SK-N-SH (cell line): ENCODE results near the gene SEZ6. TPM values are rescaled to one million over a fixed set of nuclear protein-coding genes. Genes with fewer than 3 reads are reported as not detected.

Source experiments
- CTCF ChIA-PET: fragments of 300-600, 350-600 bp; formaldehyde crosslinking; extraction: SDS; loops from one replicate; lab custom pipeline; 2021; lab: Yijun Ruan, JAX
- POLR2A ChIA-PET: fragments of 350-600 bp; sonication (Branson Sonifier 250); formaldehyde crosslinking; extraction: SDS; loops from one replicate; lab custom pipeline; 2020; ENCODE audit warnings: antibody characterized with exemption, inconsistent platforms; lab: Yijun Ruan, JAX
- DNase-seq: peaks from one replicate; pipeline ENCODE4 v3.0.0; 2012
- H2AFZ ChIP-seq: fragments of 200-600 bp; sonication (generic); 2 replicates; pipeline ENCODE4 v1.8.1; 2016; ENCODE audit warnings: antibody characterized with exemption, mild to moderate bottlenecking, low read depth
- H3F3A ChIP-seq: fragments of 200-600 bp; sonication (generic); replicated peaks from 2 replicates; pipeline ENCODE3; 2016; ENCODE audit warnings: antibody characterized with exemption, mild to moderate bottlenecking; ENCODE audit not compliant: insufficient read depth
- H3K27ac ChIP-seq, 2 experiments: fragments of 200-500 bp in 1 of 2; fragments of 200-600 bp in 1 of 2; sonication (Bioruptor generic) in 1 of 2; sonication (generic), shearing (Covaris generic) in 1 of 2; 2 replicates each; pipeline versions ENCODE4 v1.5.1 to v1.6.1; 2014 to 2016; ENCODE audit warnings: low read depth in 2 of 2, inconsistent platforms in 1 of 2, low read length in 1 of 2, mild to moderate bottlenecking in 1 of 2, mixed read lengths in 1 of 2
- H3K27me3 ChIP-seq: fragments of 200-600 bp; sonication (generic), shearing (Covaris generic); 2 replicates; pipeline ENCODE4 v1.6.1; 2016; ENCODE audit warnings: mixed run types; ENCODE audit not compliant: insufficient read depth
- H3K36me3 ChIP-seq, 2 experiments: fragments of 200-500 bp in 1 of 2; fragments of 200-600 bp in 1 of 2; sonication (Bioruptor generic) in 1 of 2; sonication (generic) in 1 of 2; replicated peaks in 1 of 2; 2 replicates each; pipeline versions ENCODE3 to v1.5.1; 2014 to 2016; ENCODE audit warnings: low read length in 1 of 2, mild to moderate bottlenecking in 1 of 2; ENCODE audit not compliant: insufficient read depth in 2 of 2, control insufficient read depth in 1 of 2
- H3K4me1 ChIP-seq, 2 experiments: fragments of 200-500 bp in 1 of 2; fragments of 200-600 bp in 1 of 2; sonication (Bioruptor generic) in 1 of 2; sonication (generic), shearing (Covaris generic) in 1 of 2; 2 replicates each; pipeline versions ENCODE4 v1.5.1 to v1.6.1; 2014 to 2016; ENCODE audit warnings: low read depth in 1 of 2, low read length in 1 of 2, mixed run types in 1 of 2; ENCODE audit not compliant: insufficient read depth in 2 of 2, control insufficient read depth in 1 of 2
- H3K4me2 ChIP-seq: fragments of 200-600 bp; sonication (generic), shearing (Covaris generic); 2 replicates; pipeline ENCODE4 v1.6.1; 2017; ENCODE audit warnings: mixed run types
- H3K4me3 ChIP-seq, 2 experiments: fragments of 200-500 bp in 1 of 2; fragments of 200-600 bp in 1 of 2; sonication (Bioruptor generic) in 1 of 2; sonication (generic), shearing (Covaris generic) in 1 of 2; 2 replicates each; pipeline versions ENCODE4 v1.5.1 to v1.8.1; 2014 to 2016; ENCODE audit warnings: low read depth in 2 of 2, inconsistent platforms in 1 of 2, low read length in 1 of 2, mild to moderate bottlenecking in 1 of 2, mixed read lengths in 1 of 2, moderate library complexity in 1 of 2
- H3K79me2 ChIP-seq: fragments of 200-600 bp; sonication (generic); 2 replicates; pipeline ENCODE4 v1.8.1; 2017; ENCODE audit warnings: mild to moderate bottlenecking; ENCODE audit not compliant: insufficient read depth
- H3K9ac ChIP-seq: fragments of 200-600 bp; sonication (generic); 2 replicates; pipeline ENCODE4 v1.6.1; 2017; ENCODE audit warnings: mixed run types
- H3K9me2 ChIP-seq: fragments of 200-600 bp; sonication (generic); 2 replicates; pipeline ENCODE4 v1.6.1; 2017; ENCODE audit warnings: mixed run types
- H3K9me3 ChIP-seq: fragments of 200-600 bp; sonication (generic); 2 replicates; pipeline ENCODE4 v1.6.1; 2017; ENCODE audit warnings: mixed run types, mild to moderate bottlenecking, moderate library complexity
- H4K20me1 ChIP-seq: fragments of 200-600 bp; sonication (generic); 2 replicates; pipeline ENCODE4 v1.6.1; 2017; ENCODE audit warnings: mild to moderate bottlenecking, mixed run types; ENCODE audit not compliant: insufficient read depth
- CHD2 ChIP-seq: fragments of 150-350 bp; IDR thresholded peaks from 2 replicates; pipeline ENCODE4 v1.6.1; 2018; ENCODE audit warnings: low read length; ENCODE audit not compliant: partially characterized antibody
- ELF1 ChIP-seq: IDR thresholded peaks from 2 replicates; pipeline ENCODE4 v1.4.0; 2012
- EP300 ChIP-seq, 2 experiments: IDR thresholded peaks; 2 replicates each; pipeline versions ENCODE4 v1.4.0 to v1.6.1; 2012; ENCODE audit warnings: borderline replicate concordance in 1 of 2, low read depth in 1 of 2, low read length in 1 of 2
- FOSL2 ChIP-seq: IDR thresholded peaks from 2 replicates; pipeline ENCODE4 v1.4.0; 2012; ENCODE audit warnings: low read depth, mild to moderate bottlenecking, moderate library complexity, borderline replicate concordance
- FOXM1 ChIP-seq: IDR thresholded peaks from 2 replicates; pipeline ENCODE4 v1.4.0; 2012; ENCODE audit warnings: low read depth, mild to moderate bottlenecking
- GABPA ChIP-seq: IDR thresholded peaks from 2 replicates; pipeline ENCODE4 v1.4.0; 2012; ENCODE audit warnings: low read depth, mild to moderate bottlenecking
- JUND ChIP-seq: IDR thresholded peaks from 2 replicates; pipeline ENCODE4 v1.4.0; 2012
- MEF2A ChIP-seq: IDR thresholded peaks from 2 replicates; pipeline ENCODE4 v1.4.0; 2012; ENCODE audit warnings: low read depth, borderline replicate concordance
- NFIC ChIP-seq: IDR thresholded peaks from 2 replicates; pipeline ENCODE4 v1.4.0; 2012; ENCODE audit warnings: borderline replicate concordance
- NRF1 ChIP-seq: IDR thresholded peaks from 2 replicates; pipeline ENCODE4 v1.6.1; 2012; ENCODE audit warnings: low read depth, mild to moderate bottlenecking, low read length
- RFX5 ChIP-seq: IDR thresholded peaks from 2 replicates; pipeline ENCODE4 v1.6.1; 2012; ENCODE audit warnings: mild to moderate bottlenecking, improper control_type of control experiment, low read length
- TAF1 ChIP-seq: IDR thresholded peaks from 2 replicates; pipeline ENCODE4 v1.6.1; 2012; ENCODE audit warnings: low read depth, mild to moderate bottlenecking, low read length, moderate library complexity, borderline replicate concordance
- TCF12 ChIP-seq: IDR thresholded peaks from 2 replicates; pipeline ENCODE4 v1.4.0; 2012
- TEAD4 ChIP-seq: IDR thresholded peaks from 2 replicates; pipeline ENCODE4 v1.4.0; 2012; ENCODE audit warnings: mild to moderate bottlenecking, borderline replicate concordance; ENCODE audit not compliant: insufficient read depth
- YY1 ChIP-seq: IDR thresholded peaks from 2 replicates; pipeline ENCODE4 v1.4.0; 2012; ENCODE audit warnings: low read depth, mild to moderate bottlenecking
- WGBS: methylation state at CpG from one replicate; pipeline ENCODE4 v1.1.6; 2017; ENCODE audit warnings: low lambda C conversion rate; 5-methylcytosine and 5-hydroxymethylcytosine counted together
- polyA plus RNA-seq, 3 experiments: library from polyadenylated mRNA; depleted of rRNA; stranded (reverse); fragments of >200 nt; gene quantifications; 2 replicates each; pipeline ENCODE4 v1.2.3, GENCODE V29; 2012
- TF ChIP-seq, protein P1 (sequence below): IDR thresholded peaks from 2 replicates; pipeline ENCODE4 v1.4.0; 2012; ENCODE audit warnings: low read depth, borderline replicate concordance
- TF ChIP-seq, protein P2 (sequence below): fragments of 150-350 bp; IDR thresholded peaks from 2 replicates; pipeline ENCODE4 v1.6.1; 2017; ENCODE audit warnings: antibody characterized with exemption, low read length, low read depth, borderline replicate concordance
- TF ChIP-seq, protein P3 (sequence below): IDR thresholded peaks from 2 replicates; pipeline ENCODE4 v1.4.0; 2012; ENCODE audit warnings: low read depth, borderline replicate concordance
- TF ChIP-seq, protein P4 (sequence below): IDR thresholded peaks from 2 replicates; pipeline ENCODE4; 2012

The SEZ6 gene
- polyA plus RNA-seq, 1 of the 3 experiments (the other 2 are of a cell fraction): 0.12 TPM

DNA sequence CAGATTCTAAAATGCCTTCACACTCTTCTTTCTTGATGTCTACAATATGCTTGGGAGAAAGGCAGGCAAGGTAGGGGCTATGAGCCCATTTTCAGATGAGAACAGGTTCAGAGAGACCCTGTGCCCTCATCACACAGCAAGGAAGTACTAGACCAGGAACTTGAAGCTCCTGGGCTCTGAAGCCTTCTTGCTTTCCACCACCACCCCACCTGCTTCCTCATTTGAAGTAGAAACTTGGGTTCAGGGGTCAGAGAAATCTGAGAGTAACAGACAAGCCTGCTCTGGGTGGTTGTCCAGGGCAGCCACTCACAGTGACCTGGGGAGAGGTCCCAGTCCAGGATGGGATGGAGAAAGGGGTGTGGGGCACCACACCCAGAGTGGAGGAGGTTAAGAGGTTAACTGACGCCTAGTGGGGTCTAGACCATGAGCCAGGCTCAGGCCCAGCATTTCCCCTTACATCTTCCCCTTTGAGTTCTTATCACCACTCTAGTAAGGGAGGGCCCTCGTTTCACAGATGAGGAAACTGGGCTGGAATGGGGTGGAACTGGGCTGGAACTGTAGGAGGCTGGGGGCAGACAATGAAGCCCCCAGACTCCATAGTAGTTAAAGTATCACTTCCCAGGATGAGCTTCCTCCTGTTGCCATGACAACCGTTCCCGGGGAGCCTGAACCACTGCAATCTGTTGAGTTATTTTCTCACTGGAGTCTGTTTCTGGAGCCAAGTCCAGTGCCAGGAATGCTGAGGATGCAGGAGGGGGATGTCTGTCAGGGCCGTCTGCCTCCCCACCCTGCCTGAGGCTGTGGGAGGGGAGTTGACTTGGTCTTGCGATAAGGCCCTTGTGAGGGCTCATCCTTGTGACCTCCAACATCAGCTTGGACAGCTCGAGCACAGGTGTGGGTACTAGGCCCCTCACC, 38.4 kb downstream of the SEZ6 start (continued):
- no peak for TF ChIP-seq TAF1
- TF ChIP-seq CHD2: no peak
- TF ChIP-seq, protein P1, sequence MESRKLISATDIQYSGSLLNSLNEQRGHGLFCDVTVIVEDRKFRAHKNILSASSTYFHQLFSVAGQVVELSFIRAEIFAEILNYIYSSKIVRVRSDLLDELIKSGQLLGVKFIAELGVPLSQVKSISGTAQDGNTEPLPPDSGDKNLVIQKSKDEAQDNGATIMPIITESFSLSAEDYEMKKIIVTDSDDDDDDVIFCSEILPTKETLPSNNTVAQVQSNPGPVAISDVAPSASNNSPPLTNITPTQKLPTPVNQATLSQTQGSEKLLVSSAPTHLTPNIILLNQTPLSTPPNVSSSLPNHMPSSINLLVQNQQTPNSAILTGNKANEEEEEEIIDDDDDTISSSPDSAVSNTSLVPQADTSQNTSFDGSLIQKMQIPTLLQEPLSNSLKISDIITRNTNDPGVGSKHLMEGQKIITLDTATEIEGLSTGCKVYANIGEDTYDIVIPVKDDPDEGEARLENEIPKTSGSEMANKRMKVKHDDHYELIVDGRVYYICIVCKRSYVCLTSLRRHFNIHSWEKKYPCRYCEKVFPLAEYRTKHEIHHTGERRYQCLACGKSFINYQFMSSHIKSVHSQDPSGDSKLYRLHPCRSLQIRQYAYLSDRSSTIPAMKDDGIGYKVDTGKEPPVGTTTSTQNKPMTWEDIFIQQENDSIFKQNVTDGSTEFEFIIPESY: no peak
- TF ChIP-seq FOXM1: no peak
- no peak for TF ChIP-seq RFX5

DNA sequence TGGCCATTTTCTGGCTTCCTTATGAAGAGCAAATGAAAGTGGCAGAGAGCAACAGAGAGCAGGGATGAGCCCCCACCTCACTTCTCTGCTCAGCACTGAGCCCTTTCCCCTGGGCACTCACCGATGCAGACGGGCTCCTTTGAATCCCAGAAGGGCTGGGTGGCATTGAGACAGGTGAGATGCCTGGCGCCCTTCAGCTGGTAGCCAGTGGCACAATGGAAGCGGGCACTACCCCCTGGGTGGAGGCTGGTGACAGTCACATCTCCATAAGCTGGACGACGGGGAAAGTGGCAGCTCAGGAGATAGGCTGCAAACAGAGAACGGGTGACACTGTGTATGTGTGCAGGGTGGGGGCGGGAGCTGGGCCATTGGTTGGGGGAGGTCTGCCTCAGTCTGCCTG, 42.0 kb downstream of the SEZ6 start:
- no peak overlapping the region for H3K9ac ChIP-seq
- CTCF ChIA-PET: interaction anchor here (0.7 to 15.3 kb wide), 17 partner anchors 10 to 217 kb away, joined by 3 to 947 read pairs (median 5); partner anchors contain the start of genes MYO18A, PHF12 and SEZ6
- H4K20me1 ChIP-seq: no peaks in the 10 kb centered on the region
- H3K4me1 ChIP-seq: peaks cover 0 to 12% of the 10 kb centered on the region in 2 experiments; a peak in 2 of 4 replicates
- H3K4me3 ChIP-seq: no peak overlapping the region
- H3K79me2 ChIP-seq: no peaks in the 10 kb centered on the region
- H3K4me2 ChIP-seq: no peak overlapping the region
- peak; percentile 4 for DNase-seq
- no peaks in the 10 kb centered on the region for H3K9me2 ChIP-seq
- no peak for TF ChIP-seq FOSL2
- TF ChIP-seq GABPA: no peak
- TF ChIP-seq TEAD4: no peak
- TF ChIP-seq FOXM1: no peak
- TF ChIP-seq ELF1: no peak
- no peak for TF ChIP-seq JUND
- no peak for TF ChIP-seq YY1
- TF ChIP-seq, protein P2, sequence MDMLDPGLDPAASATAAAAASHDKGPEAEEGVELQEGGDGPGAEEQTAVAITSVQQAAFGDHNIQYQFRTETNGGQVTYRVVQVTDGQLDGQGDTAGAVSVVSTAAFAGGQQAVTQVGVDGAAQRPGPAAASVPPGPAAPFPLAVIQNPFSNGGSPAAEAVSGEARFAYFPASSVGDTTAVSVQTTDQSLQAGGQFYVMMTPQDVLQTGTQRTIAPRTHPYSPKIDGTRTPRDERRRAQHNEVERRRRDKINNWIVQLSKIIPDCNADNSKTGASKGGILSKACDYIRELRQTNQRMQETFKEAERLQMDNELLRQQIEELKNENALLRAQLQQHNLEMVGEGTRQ: no peak
- no peak for TF ChIP-seq NFIC
- TF ChIP-seq TCF12: no peak
- TF ChIP-seq MEF2A: no peak
- TF ChIP-seq NRF1: no peak
- TF ChIP-seq EP300 (IDR thresholded peaks at IDR 0.05; ENCODE audit: borderline replicate concordance in 1 of 2, low read depth in 1 of 2, low read length in 1 of 2): no peak
- TF ChIP-seq, protein P3, sequence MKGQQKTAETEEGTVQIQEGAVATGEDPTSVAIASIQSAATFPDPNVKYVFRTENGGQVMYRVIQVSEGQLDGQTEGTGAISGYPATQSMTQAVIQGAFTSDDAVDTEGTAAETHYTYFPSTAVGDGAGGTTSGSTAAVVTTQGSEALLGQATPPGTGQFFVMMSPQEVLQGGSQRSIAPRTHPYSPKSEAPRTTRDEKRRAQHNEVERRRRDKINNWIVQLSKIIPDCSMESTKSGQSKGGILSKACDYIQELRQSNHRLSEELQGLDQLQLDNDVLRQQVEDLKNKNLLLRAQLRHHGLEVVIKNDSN: no peak
- TF ChIP-seq, protein P1: no peak
- TF ChIP-seq, protein P4, sequence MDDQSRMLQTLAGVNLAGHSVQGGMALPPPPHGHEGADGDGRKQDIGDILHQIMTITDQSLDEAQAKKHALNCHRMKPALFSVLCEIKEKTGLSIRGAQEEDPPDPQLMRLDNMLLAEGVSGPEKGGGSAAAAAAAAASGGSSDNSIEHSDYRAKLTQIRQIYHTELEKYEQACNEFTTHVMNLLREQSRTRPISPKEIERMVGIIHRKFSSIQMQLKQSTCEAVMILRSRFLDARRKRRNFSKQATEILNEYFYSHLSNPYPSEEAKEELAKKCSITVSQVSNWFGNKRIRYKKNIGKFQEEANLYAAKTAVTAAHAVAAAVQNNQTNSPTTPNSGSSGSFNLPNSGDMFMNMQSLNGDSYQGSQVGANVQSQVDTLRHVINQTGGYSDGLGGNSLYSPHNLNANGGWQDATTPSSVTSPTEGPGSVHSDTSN: no peak
- 74% methylated on average over 8 of the region's 8 CpGs for WGBS
- H3F3A ChIP-seq: no peaks in the 10 kb centered on the region
- no peaks in the 10 kb centered on the region for H3K27me3 ChIP-seq
- POLR2A ChIA-PET: interaction anchor here (0.5 to 2.8 kb wide), 2 partner anchors 148 to 156 kb away, joined by 8 to 11 read pairs; no protein-coding TSS in a partner anchor
- H3K9me3 ChIP-seq: no peaks in the 10 kb centered on the region
- H3K36me3 ChIP-seq: no peaks in the 10 kb centered on the region
- H3K27ac ChIP-seq: no peak overlapping the region
- no peak overlapping the region for H2AFZ ChIP-seq
